Ecto neural progenitor cell (in vitro differentiated cells): Measurements from ENCODE around the gene SELENOS.
"Not testable (repeated sequence)": the region's sequence is repeated elsewhere in the genome, so short reads cannot be mapped to it uniquely, and the experiment has no call there.

ENCODE experiments used
- DNase-seq: peaks from one replicate; pipeline ENCODE4 v3.0.0-alpha.2; 2018; ENCODE audit warnings: low spot score

The SELENOS gene

DNA sequence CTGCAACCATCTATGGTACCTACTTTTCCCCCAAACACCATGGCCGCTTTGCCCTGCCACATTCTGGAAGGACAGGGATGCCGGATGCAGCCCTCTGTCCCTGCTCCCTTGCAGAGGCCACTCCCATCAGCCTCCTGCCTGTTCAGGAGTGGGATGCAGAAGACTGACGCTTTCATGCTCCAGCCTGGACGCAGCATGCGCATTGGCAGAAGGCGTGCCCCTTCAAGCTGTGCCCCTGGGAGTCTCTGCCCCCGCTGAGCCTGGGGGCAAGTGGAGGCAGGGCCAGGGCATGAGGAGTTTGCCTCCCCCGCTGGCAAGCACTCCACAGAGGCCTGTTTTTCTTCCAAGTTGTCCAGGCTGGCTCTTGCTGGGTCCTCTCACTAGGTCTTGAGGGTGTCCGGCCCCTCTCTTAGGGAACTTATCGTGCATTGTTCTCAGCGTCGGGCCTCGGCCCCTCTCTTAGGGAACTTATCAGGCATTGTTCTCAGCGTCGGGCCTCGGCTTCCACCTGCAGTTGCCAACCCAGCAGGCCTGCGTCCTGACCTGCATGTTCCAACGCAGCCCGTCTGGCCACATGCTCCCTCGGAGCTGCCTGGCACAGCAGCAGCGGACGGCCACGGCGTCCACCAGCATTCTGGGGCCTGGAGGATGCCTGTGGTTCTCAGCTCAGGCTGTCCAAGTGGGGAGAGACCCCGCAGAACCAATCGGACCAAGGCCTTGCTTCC is 32.3 kb upstream of the SELENOS start:
- DNase-seq, result no peak

DNA sequence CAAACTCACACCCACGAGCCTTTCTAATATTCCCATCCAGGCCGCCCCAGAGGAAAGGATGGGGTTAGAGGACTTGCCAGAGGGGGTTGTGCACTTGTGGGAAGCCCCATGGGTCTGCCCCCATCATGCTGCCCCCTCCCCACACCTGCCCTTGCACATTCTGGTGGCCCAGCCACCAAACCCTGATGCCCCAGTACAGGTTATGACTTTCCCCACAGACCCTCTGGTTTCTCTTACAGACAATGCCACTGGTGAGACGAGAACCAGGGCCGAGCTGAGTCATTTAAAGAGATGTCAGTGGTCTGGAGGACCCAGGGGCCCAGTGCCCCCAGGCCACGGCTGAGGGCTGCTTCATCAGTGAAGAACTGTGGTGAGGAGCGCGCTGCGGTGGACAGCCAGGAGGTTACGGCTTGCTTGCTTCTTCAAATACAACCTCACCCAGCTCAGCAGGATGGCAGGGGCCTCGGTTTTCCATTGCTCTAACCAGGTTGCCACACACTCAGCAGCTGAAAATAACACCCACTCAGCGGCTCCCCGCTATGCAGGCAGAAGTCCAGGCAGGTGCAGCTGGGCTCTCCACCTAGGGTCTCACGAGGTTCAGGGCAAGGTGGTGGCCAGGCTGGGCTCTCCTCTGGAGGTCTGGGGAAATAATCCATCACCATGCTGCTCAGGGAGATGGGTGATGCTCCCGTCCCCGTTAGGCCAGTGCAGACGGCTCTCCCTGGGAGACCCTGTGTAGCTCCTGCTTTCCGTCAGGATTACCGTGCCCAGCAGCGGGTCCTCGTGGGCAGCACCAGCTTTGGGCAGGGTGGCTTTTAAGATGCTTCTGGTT is 31.5 kb upstream of the SELENOS start:
- DNase-seq, result no peak

DNA sequence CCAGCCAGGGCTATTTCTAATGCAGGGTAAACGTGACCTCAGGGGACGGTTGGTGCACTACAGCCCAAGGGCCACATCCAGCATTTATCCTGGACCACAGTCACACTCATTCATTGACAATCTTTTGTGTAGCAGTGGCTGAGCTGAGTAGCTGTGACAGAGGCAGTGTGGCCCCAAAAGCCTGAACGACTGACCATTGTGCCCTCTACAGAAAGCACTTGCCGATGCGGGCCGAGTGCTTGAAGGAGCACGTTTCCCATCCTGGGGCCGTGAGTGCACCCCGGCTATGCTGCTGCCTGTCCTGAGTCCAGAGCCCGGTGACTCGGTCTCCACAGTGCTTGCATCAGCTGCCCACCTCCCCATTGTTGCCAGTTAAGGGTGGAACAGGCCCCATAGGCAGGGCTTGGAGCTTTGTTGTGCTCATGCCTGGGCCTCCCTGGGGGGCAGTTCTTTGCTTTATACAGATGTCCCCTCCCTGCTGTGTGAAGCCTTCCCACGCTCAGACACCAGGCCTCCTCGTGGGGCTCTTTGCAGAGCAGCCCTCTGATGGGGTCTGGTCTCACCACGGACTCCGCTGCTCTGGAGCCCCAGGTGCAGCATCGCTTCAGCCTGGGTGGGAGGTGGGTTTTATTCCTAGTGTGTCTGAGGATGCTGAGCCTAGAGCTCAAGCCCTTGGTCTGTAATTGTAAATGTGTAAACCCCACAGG is 30.8 kb upstream of the SELENOS start:
- no peak for DNase-seq

GRCh38 chr15:101307048-101307896 is 30.0 kb upstream of the SELENOS start:
- peak; percentile 26 for DNase-seq

- DNase-seq, result no peak
Observed at GRCh38 chr15:101306341-101307047, 29.2 kb upstream of the SELENOS start.

DNA sequence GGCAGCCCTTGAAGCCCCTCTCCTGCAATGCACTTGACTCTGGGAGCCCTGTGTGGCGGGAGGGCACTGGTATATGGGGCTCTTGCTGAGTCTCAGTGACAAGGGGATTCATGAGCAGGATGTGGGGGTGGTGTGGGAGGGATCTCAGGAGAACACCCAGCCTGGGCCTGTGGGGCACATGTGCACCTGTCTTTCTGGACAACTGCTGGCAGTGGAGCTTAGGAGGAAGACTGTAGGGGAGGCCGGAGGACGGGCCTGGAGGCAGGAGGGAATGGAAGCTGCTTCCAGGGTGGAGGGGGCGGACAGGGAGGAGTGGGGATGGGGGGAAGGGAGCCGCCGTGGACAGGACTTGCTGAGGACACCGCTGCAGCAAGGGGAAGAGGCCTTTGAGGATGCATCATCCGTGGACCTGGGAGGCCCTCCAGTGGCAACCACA is 28.6 kb upstream of the SELENOS start:
- no peak for DNase-seq

DNA sequence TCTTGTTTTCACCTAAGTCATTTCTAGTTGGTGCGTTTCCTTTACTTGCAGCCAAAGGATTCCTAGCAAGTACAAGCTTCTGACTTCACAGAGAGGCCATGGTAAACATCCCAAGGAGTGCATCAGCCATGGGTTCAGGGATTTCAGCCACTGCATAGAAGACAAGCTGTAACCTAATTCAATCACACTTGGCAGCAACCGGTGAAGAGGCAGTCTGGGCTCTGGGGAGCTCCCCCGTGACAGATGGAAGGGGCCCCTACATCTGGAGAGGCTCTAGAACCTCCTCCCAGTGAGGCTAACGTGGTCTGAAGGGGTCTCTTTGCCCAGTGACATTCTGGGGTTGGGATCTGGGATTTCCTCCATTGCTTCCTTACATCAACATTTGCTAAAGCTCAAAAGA is 26.1 kb upstream of the SELENOS start:
- no peak for DNase-seq

DNA sequence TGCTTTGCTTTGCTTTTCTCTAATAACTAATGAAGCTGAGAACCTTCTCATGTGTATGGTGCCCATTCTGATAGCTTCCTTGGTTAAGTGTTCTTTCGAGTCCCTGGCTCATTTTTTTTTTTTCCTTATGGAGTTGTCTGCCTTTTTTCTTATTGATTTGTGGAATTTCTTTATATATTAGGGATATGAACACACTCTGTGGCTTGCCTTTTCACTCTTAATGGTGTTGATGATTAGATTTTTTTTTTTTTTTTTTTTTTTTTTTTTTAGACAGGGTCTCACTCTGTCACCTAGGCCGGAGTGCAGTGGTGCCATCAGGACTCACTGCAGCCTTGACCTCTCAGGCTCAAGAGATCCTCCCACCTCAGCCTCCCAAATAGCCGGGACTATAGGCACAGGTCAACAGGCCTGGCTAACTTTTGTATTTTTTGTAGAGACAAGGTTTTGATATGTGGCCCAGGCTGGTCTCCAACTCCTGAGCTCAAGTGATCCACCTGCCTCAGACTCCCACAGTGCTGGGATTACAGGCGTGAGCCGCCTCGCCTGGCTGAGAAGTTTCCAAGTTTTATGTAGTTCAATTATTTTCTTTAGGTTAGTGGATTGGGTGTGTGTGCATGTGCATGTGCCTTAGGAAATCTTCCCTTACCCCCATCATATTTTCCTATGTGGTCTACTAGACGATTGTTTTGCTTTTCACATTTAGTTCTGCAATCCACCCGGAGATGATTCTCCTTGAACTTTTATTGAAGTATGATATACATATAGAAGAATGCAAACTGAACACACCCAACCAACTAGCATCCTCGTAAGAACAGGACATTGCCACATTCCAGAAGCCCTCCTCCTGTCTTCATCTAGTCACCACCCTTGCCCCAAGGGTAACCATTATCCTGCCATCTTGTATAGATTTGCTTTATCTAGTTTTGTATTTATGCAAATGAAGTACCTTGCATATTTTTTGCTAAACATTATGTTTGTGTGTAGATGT is 19.4 kb upstream of the SELENOS start:
- no peak for DNase-seq

GRCh38 chr15:101295607-101296161 is 18.4 kb upstream of the SELENOS start:
- DNase-seq, result no peak

GRCh38 chr15:101294731-101295606 is 17.7 kb upstream of the SELENOS start, which contains the start of gene SNRPA1:
Gene SNRPA1, minus strand, starts transcription at chr15:101295248. Its CDS starts 70 bp downstream, at chr15:101295178.
- DNase-seq, result peak; percentile 97

DNA sequence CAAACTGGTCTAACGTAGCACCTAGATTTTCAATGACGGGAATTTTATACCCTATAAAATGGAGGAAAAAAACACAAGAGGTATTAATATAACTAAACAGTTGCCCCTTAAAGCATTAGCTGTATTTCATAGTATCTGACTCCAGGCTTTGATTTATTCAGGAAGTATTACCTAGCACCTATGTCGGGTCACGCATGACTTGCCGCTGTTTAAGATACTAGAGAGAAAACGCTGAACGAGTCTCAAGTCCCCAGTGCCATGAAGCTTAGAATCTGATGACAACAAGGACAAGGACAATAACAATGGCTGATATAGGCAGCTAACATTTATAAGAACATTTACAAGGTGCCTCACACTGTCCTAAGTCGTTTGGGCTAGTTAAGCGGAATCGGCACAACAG is 15.8 kb upstream of the SELENOS start:
- DNase-seq, result peak; percentile 31

DNA sequence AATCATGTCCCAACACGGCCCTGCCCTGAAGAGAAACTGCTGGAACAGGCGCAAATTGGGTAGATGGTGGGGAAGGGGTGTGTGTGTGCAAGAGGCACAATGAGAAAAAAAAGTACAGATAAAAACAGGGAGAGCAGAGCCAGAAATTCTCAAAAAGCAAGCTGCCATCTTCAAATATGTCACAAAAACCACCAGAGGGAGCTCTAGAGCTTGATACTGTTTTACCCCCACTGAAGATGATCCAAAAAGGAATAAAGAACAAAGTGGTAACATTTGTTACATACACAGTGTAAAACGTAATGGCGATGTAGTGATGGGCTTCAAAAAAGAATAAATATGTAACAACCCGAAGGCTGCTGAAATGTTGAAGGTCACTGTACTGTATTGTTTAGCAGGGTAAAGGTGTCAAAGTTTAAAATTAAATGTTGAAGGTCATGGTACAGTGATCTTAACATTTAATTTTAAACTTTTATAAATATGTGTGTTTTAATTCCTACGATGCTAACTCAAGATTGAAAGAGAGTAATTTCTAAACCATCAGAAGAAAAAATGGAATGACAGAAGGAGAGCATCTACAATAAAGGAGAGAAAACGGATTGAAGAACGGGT is 11.7 kb upstream of the SELENOS start:
- peak; percentile 34 for DNase-seq

DNA sequence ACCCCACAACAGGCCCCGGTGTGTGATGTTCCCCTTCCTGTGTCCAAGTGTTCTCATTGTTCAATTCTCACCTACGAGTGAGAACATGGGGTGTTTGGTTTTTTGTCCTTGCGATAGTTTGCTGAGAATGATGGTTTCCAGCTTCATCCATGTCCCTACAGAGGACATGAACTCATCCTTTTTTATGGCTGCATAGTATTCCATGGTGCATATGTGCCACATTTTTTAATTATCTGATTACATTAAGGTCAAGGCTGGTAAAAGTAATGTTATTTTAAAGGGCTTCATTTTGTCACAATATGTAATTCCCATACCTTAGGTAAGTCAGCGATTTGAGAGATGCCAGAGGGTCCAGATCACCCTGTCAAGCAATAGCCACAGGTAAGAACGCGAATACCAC is 10.1 kb upstream of the SELENOS start:
- not testable (repeated sequence) for DNase-seq

DNA sequence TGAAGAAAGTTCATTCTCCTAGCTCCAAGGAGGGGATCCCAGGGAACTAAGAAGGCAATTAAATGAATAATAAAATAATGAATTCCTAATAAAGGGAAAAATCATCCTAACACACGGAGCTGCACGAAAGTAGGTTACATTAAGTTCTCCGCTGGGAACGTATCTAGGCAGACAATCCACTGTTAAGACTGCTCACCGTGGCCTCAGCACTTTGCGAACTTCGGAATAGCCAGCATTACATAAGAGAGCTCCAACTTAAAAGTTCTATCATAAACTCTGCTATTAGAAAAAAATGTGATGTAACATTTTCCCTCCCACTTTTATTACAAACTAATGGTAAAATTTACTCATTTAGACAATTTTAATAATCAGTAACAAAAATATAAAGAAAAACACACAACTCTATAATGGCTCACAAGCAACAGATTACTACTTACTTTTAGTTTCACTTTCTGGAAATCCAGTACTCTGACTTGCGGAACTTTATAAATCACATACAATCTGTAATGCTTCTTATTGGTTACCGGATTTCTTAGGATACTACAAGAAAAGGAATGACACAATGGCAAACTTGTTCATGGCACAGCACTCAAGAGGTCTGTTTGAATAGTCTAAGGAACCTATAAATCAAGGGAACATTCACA is 9.3 kb upstream of the SELENOS start:
- DNase-seq, result no peak

- peak; percentile 23 for DNase-seq
Observed at GRCh38 chr15:101283931-101284330, 6.6 kb upstream of the SELENOS start.

- no peak for DNase-seq
Observed at GRCh38 chr15:101280007-101280406, 2.7 kb upstream of the SELENOS start.

- DNase-seq, result no peak
Observed at GRCh38 chr15:101277943-101278564, 769 bp upstream of the SELENOS start.
